Panc1 (cell line): ENCODE results near the gene NIPAL3.

Source experiments
- CTCF ChIP-seq: fragments of 450-650 bp; IDR thresholded peaks from 2 replicates; pipeline ENCODE4 v1.5.1; 2017; ENCODE audit warnings: mild to moderate bottlenecking
- POLR2AphosphoS5 ChIP-seq: IDR thresholded peaks from 2 replicates; pipeline ENCODE4 v1.6.1; 2012; ENCODE audit warnings: mild to moderate bottlenecking, low read depth, low read length, moderate library complexity
- SIN3A ChIP-seq: IDR thresholded peaks from 2 replicates; pipeline ENCODE4 v1.6.1; 2012; ENCODE audit warnings: low read depth, mild to moderate bottlenecking, low read length, moderate library complexity, borderline replicate concordance; ENCODE audit not compliant: insufficient read depth

DNA sequence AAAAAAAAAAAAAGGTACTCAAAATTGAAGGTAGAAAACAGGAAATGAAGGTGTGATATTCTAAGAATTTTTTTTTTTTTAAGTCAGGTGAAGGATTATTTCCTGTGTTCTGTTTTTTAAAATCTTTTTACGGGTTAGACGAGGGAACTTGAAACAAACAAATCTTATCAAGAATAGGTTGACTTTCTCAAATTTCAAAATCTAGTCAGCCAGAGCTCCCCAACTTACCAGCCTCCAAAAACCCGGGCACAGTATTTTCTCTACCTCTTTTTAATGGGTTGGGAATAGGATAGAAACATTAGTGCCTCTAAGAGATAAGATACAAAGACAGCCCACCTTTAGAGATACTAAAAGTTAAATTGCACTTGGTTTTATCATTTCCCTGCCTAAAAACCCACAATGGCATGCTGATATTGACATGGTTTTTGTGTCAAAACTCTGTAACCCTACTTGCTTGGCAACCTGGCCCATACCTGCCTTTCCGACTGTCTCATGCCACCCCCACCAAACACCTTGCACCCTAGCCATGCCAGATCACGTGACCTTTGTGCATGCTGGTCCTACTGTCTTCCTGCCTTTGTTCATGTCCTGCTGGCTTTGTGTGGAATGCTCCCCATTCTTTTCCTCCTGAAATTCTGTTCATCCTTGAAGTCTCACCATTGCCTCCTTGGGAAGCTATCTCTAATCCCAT is 91.2 kb downstream of the NIPAL3 start:
- TF ChIP-seq CTCF (no peak), POLR2AphosphoS5 (no peak), SIN3A (no peak)
